ENCODE results near the gene SP140. TPM values are rescaled to one million over a fixed set of nuclear protein-coding genes. Genes with fewer than 3 reads are reported as not detected.

Gene SP140
- total and polyA plus RNA-seq, 3 experiments from 2014 or later: 34.0 to 111 (median 108) TPM

- ChIA-PET POLR2A (interaction anchor here (0.9 kb wide), 1 partner anchor 16 kb away, joined by 3 read pairs; no protein-coding TSS in a partner anchor), CTCF (interaction anchor here (0.7 to 2.0 kb wide), 7 partner anchors 16 to 595 kb away, joined by 3 to 8 read pairs (median 4); partner anchors contain the start of gene SP110)
- no peaks in the 10 kb centered on the region for H3K4me1 ChIP-seq (ENCODE audit: insufficient read depth, low read length)
- H3K27ac ChIP-seq (ENCODE audit: low read depth, low read length): no peak overlapping the region
- no peak overlapping the region for H3K4me3 ChIP-seq (ENCODE audit: low read length)
- peak overlapping the region in 7 of 8 donors; percentile 15 to 89 (median 73) for H3K27ac Mint-ChIP-seq
- peak in 1 of 5 donors; percentile 15 for DNase-seq
- no peaks in the 10 kb centered on the region for H3K27me3 Mint-ChIP-seq
- H3K9me3 Mint-ChIP-seq: no peaks in the 10 kb centered on the region
- H3K27me3 ChIP-seq (ENCODE audit: insufficient read depth, low read length, poor library complexity, severe bottlenecking): no peaks in the 10 kb centered on the region
- peaks cover 83% of the 10 kb centered on the region for H3K36me3 ChIP-seq (ENCODE audit: insufficient read depth, low read length)
- H3K4me1 Mint-ChIP-seq: peaks cover 9 to 29% (median 24%) of the 10 kb centered on the region in 3 donors
- H3K36me3 Mint-ChIP-seq: peaks cover 13 to 75% (median 36%) of the 10 kb centered on the region in 3 donors
- H3K4me3 Mint-ChIP-seq: no peak overlapping the region
- no peaks in the 10 kb centered on the region for H3K9me3 ChIP-seq (ENCODE audit: low read length)
Measured at GRCh38 chr2:230203110-230203676, 22.3 kb upstream of the SP140 start.

- H3K36me3 Mint-ChIP-seq: peaks cover 7 to 59% (median 34%) of the 10 kb centered on the region in 3 donors
- H3K27ac ChIP-seq (ENCODE audit: low read depth, low read length): no peak overlapping the region
- H3K27ac Mint-ChIP-seq: peak overlapping the region in 5 of 8 donors; percentile 0 to 64 (median 1)
- peaks cover 9 to 29% (median 24%) of the 10 kb centered on the region in 3 donors for H3K4me1 Mint-ChIP-seq
- H3K9me3 ChIP-seq (ENCODE audit: low read length): no peaks in the 10 kb centered on the region
- ChIA-PET POLR2A (no interaction called here), CTCF (interaction anchor here (1.7 kb wide), 1 partner anchor 17 kb away, joined by 4 read pairs; no protein-coding TSS in a partner anchor)
- H3K27me3 Mint-ChIP-seq: no peaks in the 10 kb centered on the region
- H3K4me3 Mint-ChIP-seq: no peak overlapping the region
- H3K27me3 ChIP-seq (ENCODE audit: insufficient read depth, low read length, poor library complexity, severe bottlenecking): no peaks in the 10 kb centered on the region
- H3K9me3 Mint-ChIP-seq: no peaks in the 10 kb centered on the region
- H3K4me3 ChIP-seq (ENCODE audit: low read length): no peak overlapping the region
- peaks cover 9% of the 10 kb centered on the region for H3K4me1 ChIP-seq (ENCODE audit: insufficient read depth, low read length)
- H3K36me3 ChIP-seq (ENCODE audit: insufficient read depth, low read length): peaks cover 86% of the 10 kb centered on the region
- no peak for DNase-seq
Measured at GRCh38 chr2:230205034-230205433, 20.5 kb upstream of the SP140 start.

GRCh38 chr2:230205721-230206120, 19.8 kb upstream of the SP140 start:
- CTCF ChIA-PET: no interaction called here
- Histone ChIP-seq H3K36me3 (ENCODE audit: insufficient read depth, low read length) (peaks cover 86% of the 10 kb centered on the region), H3K4me3 (ENCODE audit: low read length) (no peak overlapping the region), H3K4me1 (ENCODE audit: insufficient read depth, low read length) (peaks cover 12% of the 10 kb centered on the region), H3K9me3 (ENCODE audit: low read length) (no peaks in the 10 kb centered on the region), H3K27ac (ENCODE audit: low read depth, low read length) (no peak overlapping the region), H3K27me3 (ENCODE audit: insufficient read depth, low read length, poor library complexity, severe bottlenecking) (no peaks in the 10 kb centered on the region)
- H3K27ac Mint-ChIP-seq: peak overlapping the region in 3 of 8 donors; percentile 19 to 64 (median 28)
- DNase-seq: no peak
- H3K36me3 Mint-ChIP-seq: peaks cover 7 to 52% (median 30%) of the 10 kb centered on the region in 3 donors
- no peak overlapping the region for H3K4me3 Mint-ChIP-seq
- no peaks in the 10 kb centered on the region for H3K27me3 Mint-ChIP-seq
- H3K4me1 Mint-ChIP-seq: peaks cover 9 to 29% (median 24%) of the 10 kb centered on the region in 3 donors
- no peaks in the 10 kb centered on the region for H3K9me3 Mint-ChIP-seq
- POLR2A ChIA-PET: interaction anchor here (1.5 kb wide), 1 partner anchor 20 kb away, joined by 3 read pairs; the partner anchor contains the start of gene SP140

GRCh38 chr2:230208576-230208975, 17.0 kb upstream of the SP140 start:
- POLR2A ChIA-PET: interaction anchor here (1.8 kb wide), 1 partner anchor 11 kb away, joined by 7 read pairs; the partner anchor contains the start of gene SP110
- Histone ChIP-seq H3K4me1 (ENCODE audit: insufficient read depth, low read length) (peaks cover 12% of the 10 kb centered on the region), H3K9me3 (ENCODE audit: low read length) (no peaks in the 10 kb centered on the region), H3K36me3 (ENCODE audit: insufficient read depth, low read length) (peaks cover 94% of the 10 kb centered on the region), H3K27ac (ENCODE audit: low read depth, low read length) (no peak overlapping the region), H3K27me3 (ENCODE audit: insufficient read depth, low read length, poor library complexity, severe bottlenecking) (no peaks in the 10 kb centered on the region), H3K4me3 (ENCODE audit: low read length) (no peak overlapping the region)
- CTCF ChIA-PET: no interaction called here
- H3K4me3 Mint-ChIP-seq: no peak overlapping the region
- no peak overlapping the region for H3K27ac Mint-ChIP-seq
- DNase-seq: no peak
- H3K9me3 Mint-ChIP-seq: no peaks in the 10 kb centered on the region
- H3K4me1 Mint-ChIP-seq: peaks cover 14 to 25% (median 19%) of the 10 kb centered on the region in 3 donors
- H3K36me3 Mint-ChIP-seq: peaks cover 19 to 31% (median 27%) of the 10 kb centered on the region in 3 donors
- H3K27me3 Mint-ChIP-seq: no peaks in the 10 kb centered on the region

GRCh38 chr2:230209422-230210051, 16.0 kb upstream of the SP140 start:
- H3K27me3 Mint-ChIP-seq: no peaks in the 10 kb centered on the region
- CTCF ChIA-PET: no interaction called here
- peaks cover 18 to 35% (median 21%) of the 10 kb centered on the region in 3 donors for H3K36me3 Mint-ChIP-seq
- H3K4me1 Mint-ChIP-seq: peaks cover 14 to 30% (median 27%) of the 10 kb centered on the region in 3 donors
- H3K4me3 ChIP-seq (ENCODE audit: low read length): no peak overlapping the region
- peaks cover 97% of the 10 kb centered on the region for H3K36me3 ChIP-seq (ENCODE audit: insufficient read depth, low read length)
- H3K9me3 Mint-ChIP-seq: no peaks in the 10 kb centered on the region
- H3K27ac Mint-ChIP-seq: no peak overlapping the region
- no peaks in the 10 kb centered on the region for H3K27me3 ChIP-seq (ENCODE audit: insufficient read depth, low read length, poor library complexity, severe bottlenecking)
- DNase-seq: no peak
- H3K9me3 ChIP-seq (ENCODE audit: low read length): no peaks in the 10 kb centered on the region
- POLR2A ChIA-PET: no interaction called here
- H3K4me3 Mint-ChIP-seq: no peak overlapping the region
- peaks cover 12% of the 10 kb centered on the region for H3K4me1 ChIP-seq (ENCODE audit: insufficient read depth, low read length)
- H3K27ac ChIP-seq (ENCODE audit: low read depth, low read length): no peak overlapping the region

- no peaks in the 10 kb centered on the region for H3K9me3 Mint-ChIP-seq
- no peak overlapping the region for H3K4me3 ChIP-seq (ENCODE audit: low read length)
Measured at GRCh38 chr2:230216489-230216888, 9.0 kb upstream of the SP140 start.

GRCh38 chr2:230217424-230217823, 8.1 kb upstream of the SP140 start:
- H3K36me3 Mint-ChIP-seq: peaks cover 19 to 34% (median 24%) of the 10 kb centered on the region in 3 donors
- POLR2A ChIA-PET: interaction anchor here (2.3 kb wide), 1 partner anchor 10 kb away, joined by 6 read pairs; no protein-coding TSS in a partner anchor
- Histone ChIP-seq H3K27ac (ENCODE audit: low read depth, low read length) (no peak overlapping the region), H3K4me1 (ENCODE audit: insufficient read depth, low read length) (peaks cover 32% of the 10 kb centered on the region), H3K27me3 (ENCODE audit: insufficient read depth, low read length, poor library complexity, severe bottlenecking) (no peaks in the 10 kb centered on the region), H3K9me3 (ENCODE audit: low read length) (no peaks in the 10 kb centered on the region), H3K36me3 (ENCODE audit: insufficient read depth, low read length) (peaks cover 42% of the 10 kb centered on the region), H3K4me3 (ENCODE audit: low read length) (peak overlapping the region; percentile 2)
- H3K27me3 Mint-ChIP-seq: no peaks in the 10 kb centered on the region
- peak overlapping the region; percentile 92 to 99 (median 96) for H3K4me3 Mint-ChIP-seq
- no peaks in the 10 kb centered on the region for H3K9me3 Mint-ChIP-seq
- peak overlapping the region in 2 of 8 donors; percentile 25 to 69 for H3K27ac Mint-ChIP-seq
- peaks cover 51 to 74% (median 70%) of the 10 kb centered on the region in 3 donors for H3K4me1 Mint-ChIP-seq
- CTCF ChIA-PET: no interaction called here
- DNase-seq: no peak

More at GRCh38 chr2:230216489-230216888, 9.0 kb upstream of the SP140 start:
- Histone ChIP-seq H3K9me3 (ENCODE audit: low read length) (no peaks in the 10 kb centered on the region), H3K4me1 (ENCODE audit: insufficient read depth, low read length) (peaks cover 32% of the 10 kb centered on the region), H3K27me3 (ENCODE audit: insufficient read depth, low read length, poor library complexity, severe bottlenecking) (no peaks in the 10 kb centered on the region), H3K27ac (ENCODE audit: low read depth, low read length) (no peak overlapping the region), H3K36me3 (ENCODE audit: insufficient read depth, low read length) (peaks cover 52% of the 10 kb centered on the region)
- peaks cover 52 to 75% (median 71%) of the 10 kb centered on the region in 3 donors for H3K4me1 Mint-ChIP-seq
- peaks cover 19 to 38% (median 30%) of the 10 kb centered on the region in 3 donors for H3K36me3 Mint-ChIP-seq
- no peaks in the 10 kb centered on the region for H3K27me3 Mint-ChIP-seq
- peak overlapping the region in 4 of 7 donors; percentile 3 to 59 (median 34) for H3K4me3 Mint-ChIP-seq
- ChIA-PET CTCF (no interaction called here), POLR2A (interaction anchor here (0.6 to 2.3 kb wide), 2 partner anchors 11 to 496 kb away, joined by 3 to 6 read pairs; no protein-coding TSS in a partner anchor)
- peak overlapping the region in 3 of 8 donors; percentile 15 to 85 (median 65) for H3K27ac Mint-ChIP-seq
- peak in 1 of 5 donors; percentile 66 for DNase-seq
